GM12891 (cell line): ENCODE results near the gene SLAMF9.

Experiments
- POLR2A ChIP-seq: IDR thresholded peaks from 2 replicates; pipeline ENCODE4 v1.6.1; 2011; ENCODE audit warnings: low read depth, low read length, control low read depth
- POLR2AphosphoS5 ChIP-seq: IDR thresholded peaks from 2 replicates; pipeline ENCODE4 v1.6.1; 2011; ENCODE audit warnings: low read depth, low read length, control low read depth
- TAF1 ChIP-seq: IDR thresholded peaks from 2 replicates; pipeline ENCODE4 v1.6.1; 2011; ENCODE audit warnings: low read depth, low read length, control low read depth

DNA sequence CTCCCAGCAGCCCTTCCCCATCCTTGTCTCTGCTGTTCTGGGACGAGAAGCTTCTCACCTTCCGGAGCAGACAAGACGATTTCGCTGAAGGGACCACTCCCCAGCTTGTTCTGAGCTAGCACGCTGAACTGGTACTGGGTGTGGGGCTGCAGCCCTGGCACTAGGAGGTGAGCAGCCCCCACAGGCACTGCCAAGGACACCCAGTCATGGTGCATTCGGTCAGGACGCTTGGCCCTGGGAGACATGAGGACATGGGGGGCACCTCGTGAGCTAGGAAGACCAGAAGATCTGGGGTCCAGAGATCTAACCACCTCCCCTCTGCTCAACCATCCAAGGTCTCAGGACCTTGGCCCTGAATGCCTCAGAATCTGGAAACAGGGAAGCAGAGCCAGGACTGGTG is 23.4 kb downstream of the SLAMF9 start:
- TF ChIP-seq POLR2AphosphoS5 (no peak), TAF1 (no peak), POLR2A (no peak)
